Activated CD4-positive, alpha-beta memory T cell treated with anti-CD3 and anti-CD28 coated beads for 36 hours (primary cell): ENCODE measurements around the gene ANAPC2. TPM values are rescaled to one million over a fixed set of nuclear protein-coding genes. Genes with fewer than 3 reads are reported as not detected.

Experiments used
- CTCF ChIA-PET: fragments of 350-600 bp; sonication (Branson Sonifier 250); formaldehyde crosslinking; loops from one replicate; lab custom pipeline; 2021; ENCODE audit warnings: antibody characterized with exemption, inconsistent platforms; lab: Charles Lee
- POLR2A ChIA-PET: fragments of 350-600 bp; sonication (Branson Sonifier 250); formaldehyde crosslinking; loops from one replicate; lab custom pipeline; 2021; ENCODE audit warnings: antibody characterized with exemption; lab: Charles Lee
- DNase-seq: peaks from one replicate; pipeline ENCODE4 v3.0.0-alpha.2; 2020
- H3K27ac Mint-ChIP-seq: one replicate; pipeline ENCODE4 v1.8.0; 2021; ENCODE audit warnings: mixed read lengths
- H3K27me3 Mint-ChIP-seq: one replicate; pipeline ENCODE4 v1.8.0; 2021; ENCODE audit warnings: mixed read lengths
- H3K36me3 Mint-ChIP-seq: one replicate; pipeline ENCODE4 v1.8.0; 2021; ENCODE audit warnings: mixed read lengths
- H3K4me1 Mint-ChIP-seq: one replicate; pipeline ENCODE4 v1.8.0; 2021; ENCODE audit warnings: low read depth, mixed read lengths
- H3K4me3 Mint-ChIP-seq: one replicate; pipeline ENCODE4 v1.8.0; 2021; ENCODE audit warnings: mild to moderate bottlenecking, mixed read lengths
- H3K9me3 Mint-ChIP-seq: one replicate; pipeline ENCODE4 v1.8.0; 2021; ENCODE audit warnings: mixed read lengths
- intact Hi-C: fragments of 100-400 bp; cut with micrococcal nuclease; formaldehyde crosslinking; loops from one replicate; pipeline ENCODE4 v1.15.1; 2023
- total RNA-seq, 2 experiments: library from RNA; stranded (reverse); gene quantifications; one replicate each; pipeline ENCODE4 v1.2.3, GENCODE V29; 2021

ANAPC2 gene
- total RNA-seq, 2 experiments from 2014 or later: 36.3 to 36.9 TPM

GRCh38 chr9:137168904-137169856 lies 19.2 kb downstream of the ANAPC2 start:
- POLR2A ChIA-PET: no interaction called here
- intact Hi-C loops: no loop called here
- H3K36me3 Mint-ChIP-seq: no peaks in the 10 kb centered on the region
- DNase-seq: no peak
- no peaks in the 10 kb centered on the region for H3K9me3 Mint-ChIP-seq
- H3K27me3 Mint-ChIP-seq: peaks cover 34% of the 10 kb centered on the region
- peaks cover 6% of the 10 kb centered on the region for H3K4me1 Mint-ChIP-seq
- CTCF ChIA-PET: interaction anchor here (1.2 to 1.5 kb wide), 3 partner anchors 40 to 101 kb away, joined by 3 to 5 read pairs (median 3); no protein-coding TSS in a partner anchor
- H3K27ac Mint-ChIP-seq: no peak overlapping the region
- H3K4me3 Mint-ChIP-seq: no peak overlapping the region

DNA sequence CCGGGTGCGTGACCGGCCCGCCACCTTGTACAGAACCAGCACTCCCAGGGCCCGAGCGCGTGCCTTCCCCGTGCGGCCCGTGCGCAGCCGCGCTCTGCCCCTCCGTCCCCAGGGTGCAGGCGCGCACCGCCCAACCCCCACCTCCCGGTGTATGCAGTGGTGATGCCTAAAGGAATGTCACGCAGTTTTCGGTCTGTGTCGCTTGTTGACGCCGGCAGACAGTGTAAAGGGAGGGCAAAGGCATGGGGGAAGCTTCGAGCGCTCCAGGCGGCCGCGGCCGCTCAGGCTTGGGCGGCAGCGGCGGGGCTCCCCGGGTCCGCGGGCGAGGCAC lies 19.8 kb downstream of the ANAPC2 start:
- Mint-ChIP-seq H3K4me1 (peaks cover 6% of the 10 kb centered on the region), H3K27ac (no peak overlapping the region), H3K36me3 (no peaks in the 10 kb centered on the region), H3K4me3 (no peak overlapping the region), H3K9me3 (no peaks in the 10 kb centered on the region), H3K27me3 (peaks cover 35% of the 10 kb centered on the region)
- ChIA-PET POLR2A (no interaction called here), CTCF (interaction anchor here (1.4 kb wide), 1 partner anchor 39 kb away, joined by 3 read pairs; no protein-coding TSS in a partner anchor)
- intact Hi-C loops: no loop called here
- no peak for DNase-seq

DNA sequence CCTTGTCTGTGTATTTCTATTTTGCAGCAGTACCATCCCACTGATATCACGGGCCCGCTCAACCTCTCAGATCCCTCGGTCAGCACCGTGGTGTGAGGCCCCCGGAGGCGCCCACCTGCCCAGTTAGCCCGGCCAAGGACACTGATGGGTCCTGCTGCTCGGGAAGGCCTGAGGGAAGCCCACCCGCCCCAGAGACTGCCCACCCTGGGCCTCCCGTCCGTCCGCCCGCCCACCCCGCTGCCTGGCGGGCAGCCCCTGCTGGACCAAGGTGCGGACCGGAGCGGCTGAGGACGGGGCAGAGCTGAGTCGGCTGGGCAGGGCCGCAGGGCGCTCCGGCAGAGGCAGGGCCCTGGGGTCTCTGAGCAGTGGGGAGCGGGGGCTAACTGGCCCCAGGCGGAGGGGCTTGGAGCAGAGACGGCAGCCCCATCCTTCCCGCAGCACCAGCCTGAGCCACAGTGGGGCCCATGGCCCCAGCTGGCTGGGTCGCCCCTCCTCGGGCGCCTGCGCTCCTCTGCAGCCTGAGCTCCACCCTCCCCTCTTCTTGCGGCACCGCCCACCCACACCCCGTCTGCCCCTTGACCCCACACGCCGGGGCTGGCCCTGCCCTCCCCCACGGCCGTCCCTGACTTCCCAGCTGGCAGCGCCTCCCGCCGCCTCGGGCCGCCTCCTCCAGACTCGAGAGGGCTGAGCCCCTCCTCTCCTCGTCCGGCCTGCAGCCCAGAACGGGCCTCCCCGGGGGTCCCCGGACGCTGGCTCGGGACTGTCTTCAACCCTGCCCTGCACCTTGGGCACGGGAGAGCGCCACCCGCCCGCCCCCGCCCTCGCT lies 20.4 kb downstream of the ANAPC2 start:
- POLR2A ChIA-PET: no interaction called here
- intact Hi-C loops: no loop called here
- CTCF ChIA-PET: interaction anchor here (1.4 kb wide), 1 partner anchor 38 kb away, joined by 3 read pairs; no protein-coding TSS in a partner anchor
- no peak overlapping the region for H3K4me3 Mint-ChIP-seq
- no peaks in the 10 kb centered on the region for H3K36me3 Mint-ChIP-seq
- peaks cover 32% of the 10 kb centered on the region for H3K27me3 Mint-ChIP-seq
- no peak overlapping the region for H3K27ac Mint-ChIP-seq
- H3K9me3 Mint-ChIP-seq: no peaks in the 10 kb centered on the region
- H3K4me1 Mint-ChIP-seq: peaks cover 6% of the 10 kb centered on the region
- DNase-seq: no peak

- H3K36me3 Mint-ChIP-seq: no peaks in the 10 kb centered on the region
- H3K9me3 Mint-ChIP-seq: no peaks in the 10 kb centered on the region
- no peak overlapping the region for H3K4me3 Mint-ChIP-seq
- peaks cover 6% of the 10 kb centered on the region for H3K4me1 Mint-ChIP-seq
- intact Hi-C loops: no loop called here
- ChIA-PET CTCF (no interaction called here), POLR2A (no interaction called here)
- H3K27me3 Mint-ChIP-seq: peaks cover 32% of the 10 kb centered on the region
- no peak for DNase-seq
- H3K27ac Mint-ChIP-seq: no peak overlapping the region
These were observed 21.0 kb downstream of the ANAPC2 start for GRCh38 chr9:137167277-137167746.

GRCh38 chr9:137166380-137167229 lies 21.8 kb downstream of the ANAPC2 start:
- intact Hi-C loops: no loop called here
- Mint-ChIP-seq H3K9me3 (no peaks in the 10 kb centered on the region), H3K4me1 (peaks cover 6% of the 10 kb centered on the region), H3K4me3 (no peak overlapping the region), H3K27ac (no peak overlapping the region), H3K36me3 (no peaks in the 10 kb centered on the region), H3K27me3 (peaks cover 34% of the 10 kb centered on the region)
- CTCF ChIA-PET: interaction anchor here (0.6 kb wide), 1 partner anchor 23 kb away, joined by 3 read pairs; no protein-coding TSS in a partner anchor
- POLR2A ChIA-PET: no interaction called here
- no peak for DNase-seq

GRCh38 chr9:137165250-137165836 lies 23.0 kb downstream of the ANAPC2 start:
- no peak for DNase-seq
- Mint-ChIP-seq H3K9me3 (no peaks in the 10 kb centered on the region), H3K36me3 (no peaks in the 10 kb centered on the region), H3K4me3 (no peak overlapping the region), H3K4me1 (peaks cover 6% of the 10 kb centered on the region), H3K27ac (no peak overlapping the region), H3K27me3 (peaks cover 30% of the 10 kb centered on the region)
- POLR2A ChIA-PET: no interaction called here
- CTCF ChIA-PET: no interaction called here
- intact Hi-C loops: no loop called here

DNA sequence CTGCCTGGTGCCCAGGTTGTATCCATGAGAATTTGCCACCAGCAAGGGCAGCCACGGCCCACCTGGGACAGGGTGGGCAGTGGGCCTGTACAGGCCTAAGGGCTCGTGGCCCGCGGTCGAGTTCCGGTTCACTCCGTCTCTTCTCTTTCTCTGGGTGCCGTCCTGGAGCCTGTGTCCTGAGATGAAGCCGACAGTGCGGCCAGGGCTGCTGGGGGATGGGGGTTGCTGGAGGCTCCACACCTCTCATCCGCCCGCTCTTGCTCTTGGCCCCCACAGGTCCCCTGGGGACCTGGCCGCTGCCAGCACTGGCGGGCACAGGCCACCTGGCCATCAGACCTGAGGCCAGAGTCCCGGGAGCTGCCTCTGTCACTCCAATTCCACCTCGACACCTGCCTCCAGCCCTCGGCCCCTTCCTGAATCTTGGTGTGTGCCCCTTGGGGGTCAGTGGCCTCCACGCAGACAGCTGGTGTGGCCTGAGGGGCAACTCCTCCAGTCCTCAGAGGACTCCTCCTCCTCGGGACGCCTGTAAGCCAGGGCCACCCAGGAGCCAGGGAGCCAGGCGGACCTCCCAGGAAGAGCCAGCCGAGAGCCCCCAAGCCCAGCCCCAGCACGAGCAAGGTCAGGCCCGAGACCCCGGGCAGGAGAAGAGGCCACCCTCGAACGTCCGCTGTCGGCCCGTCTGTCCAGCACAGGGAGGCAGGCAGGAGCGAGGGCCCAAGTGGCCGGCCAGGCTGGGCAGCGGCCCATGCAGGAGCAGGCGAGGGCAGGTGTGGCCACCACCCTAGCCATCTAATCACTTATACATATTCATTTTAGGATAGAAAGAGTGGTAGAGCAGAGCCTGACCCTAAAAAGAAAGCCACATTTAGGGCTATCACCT lies 23.8 kb downstream of the ANAPC2 start:
- no peak overlapping the region for H3K27ac Mint-ChIP-seq
- POLR2A ChIA-PET: no interaction called here
- peaks cover 6% of the 10 kb centered on the region for H3K4me1 Mint-ChIP-seq
- no peak overlapping the region for H3K4me3 Mint-ChIP-seq
- H3K27me3 Mint-ChIP-seq: peaks cover 28% of the 10 kb centered on the region
- no peaks in the 10 kb centered on the region for H3K36me3 Mint-ChIP-seq
- CTCF ChIA-PET: no interaction called here
- intact Hi-C loops: no loop called here
- DNase-seq: no peak
- no peaks in the 10 kb centered on the region for H3K9me3 Mint-ChIP-seq

- POLR2A ChIA-PET: no interaction called here
- Mint-ChIP-seq H3K4me1 (peaks cover 9% of the 10 kb centered on the region), H3K9me3 (no peaks in the 10 kb centered on the region), H3K36me3 (no peaks in the 10 kb centered on the region), H3K27me3 (peaks cover 32% of the 10 kb centered on the region), H3K4me3 (no peak overlapping the region), H3K27ac (no peak overlapping the region)
- CTCF ChIA-PET: no interaction called here
- no peak for DNase-seq
- intact Hi-C loops: no loop called here
These were observed 24.6 kb downstream of the ANAPC2 start for GRCh38 chr9:137163805-137164204.

DNA sequence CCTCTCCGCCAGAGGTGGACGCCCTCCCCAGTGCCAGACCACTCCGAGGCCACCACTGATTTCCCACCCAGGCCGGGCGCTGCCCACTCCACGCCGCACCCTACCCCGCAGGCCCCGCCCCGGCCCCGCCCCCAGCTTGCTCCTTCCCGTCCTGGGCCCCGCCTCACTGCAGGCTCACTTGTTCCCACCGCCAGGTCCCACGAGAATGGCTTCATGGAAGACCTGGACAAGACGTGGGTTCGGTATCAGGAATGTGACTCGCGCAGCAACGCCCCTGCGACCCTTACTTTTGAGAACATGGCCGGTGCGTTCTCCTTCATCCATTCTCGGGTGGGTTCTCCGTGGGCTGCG lies 25.0 kb downstream of the ANAPC2 start:
- ChIA-PET CTCF (interaction anchor here (1.0 kb wide), 1 partner anchor 73 kb away, joined by 5 read pairs; no protein-coding TSS in a partner anchor), POLR2A (no interaction called here)
- H3K4me1 Mint-ChIP-seq: peaks cover 9% of the 10 kb centered on the region
- no peaks in the 10 kb centered on the region for H3K9me3 Mint-ChIP-seq
- peaks cover 32% of the 10 kb centered on the region for H3K27me3 Mint-ChIP-seq
- intact Hi-C loops: no loop called here
- no peak overlapping the region for H3K4me3 Mint-ChIP-seq
- H3K36me3 Mint-ChIP-seq: no peaks in the 10 kb centered on the region
- no peak for DNase-seq
- no peak overlapping the region for H3K27ac Mint-ChIP-seq

GRCh38 chr9:137162505-137163364 lies 25.6 kb downstream of the ANAPC2 start:
- intact Hi-C loops: no loop called here
- Mint-ChIP-seq H3K36me3 (no peaks in the 10 kb centered on the region), H3K27me3 (peaks cover 38% of the 10 kb centered on the region), H3K4me3 (no peak overlapping the region), H3K4me1 (peaks cover 9% of the 10 kb centered on the region), H3K27ac (no peak overlapping the region), H3K9me3 (no peaks in the 10 kb centered on the region)
- CTCF ChIA-PET: interaction anchor here (1.0 kb wide), 1 partner anchor 74 kb away, joined by 5 read pairs; no protein-coding TSS in a partner anchor
- DNase-seq: no peak
- POLR2A ChIA-PET: no interaction called here
